GM23248 (cell line): ENCODE results near the gene BAZ2B. TPM values are rescaled to one million over a fixed set of nuclear protein-coding genes. Genes with fewer than 3 reads are reported as not detected.
"Not testable (repeated sequence)": the region's sequence is repeated elsewhere in the genome, so short reads cannot be mapped to it uniquely, and the experiment has no call there.

Source experiments
- DNase-seq: peaks from one replicate; pipeline ENCODE4 v3.0.0-alpha.2; 2015
- H2AFZ ChIP-seq: fragments of 200-600 bp; sonication (generic); 2 replicates; pipeline ENCODE4 v1.6.1; 2016; ENCODE audit warnings: antibody characterized with exemption
- H3F3A ChIP-seq: fragments of 200-600 bp; sonication (generic); 2 replicates; pipeline ENCODE4 v1.6.1; 2016; ENCODE audit warnings: mild to moderate bottlenecking, antibody characterized with exemption, mixed run types; ENCODE audit not compliant: insufficient read depth
- H3K27ac ChIP-seq: fragments of 200-600 bp; sonication (generic); 2 replicates; pipeline ENCODE4 v1.5.1; 2016; ENCODE audit warnings: mild to moderate bottlenecking
- H3K27me3 ChIP-seq: fragments of 200-600 bp; sonication (generic); replicated peaks from 2 replicates; pipeline ENCODE4 v1.6.1; 2016; ENCODE audit warnings: mild to moderate bottlenecking; ENCODE audit not compliant: insufficient read depth
- H3K36me3 ChIP-seq: fragments of 200-600 bp; sonication (generic); 2 replicates; pipeline ENCODE4 v1.6.1; 2016; ENCODE audit warnings: low read depth, mild to moderate bottlenecking
- H3K4me1 ChIP-seq: fragments of 200-600 bp; sonication (generic); 2 replicates; pipeline ENCODE4 v1.6.1; 2016; ENCODE audit warnings: mild to moderate bottlenecking; ENCODE audit not compliant: insufficient read depth
- H3K4me2 ChIP-seq: fragments of 200-600 bp; sonication (generic); one replicate; pipeline ENCODE4 v1.6.1; 2016; ENCODE audit warnings: mild to moderate bottlenecking; ENCODE audit not compliant: unreplicated experiment
- H3K4me3 ChIP-seq: fragments of 200-600 bp; sonication (generic); 2 replicates; pipeline ENCODE4 v1.5.1; 2016; ENCODE audit warnings: mild to moderate bottlenecking
- H3K79me2 ChIP-seq: fragments of 200-600 bp; sonication (generic); 2 replicates; pipeline ENCODE4 v1.6.1; 2016; ENCODE audit warnings: mild to moderate bottlenecking; ENCODE audit not compliant: insufficient read depth
- H3K9ac ChIP-seq: fragments of 200-600 bp; sonication (generic); 2 replicates; pipeline ENCODE4 v1.6.1; 2016; ENCODE audit warnings: mild to moderate bottlenecking
- H3K9me2 ChIP-seq: fragments of 200-600 bp; sonication (generic); 2 replicates; pipeline ENCODE4 v1.6.1; 2016; ENCODE audit warnings: mixed run types, mild to moderate bottlenecking, moderate library complexity; ENCODE audit not compliant: insufficient read depth
- H3K9me3 ChIP-seq: fragments of 200-600 bp; sonication (generic); one replicate; pipeline ENCODE4 v1.6.1; 2017; ENCODE audit warnings: low read depth
- H4K20me1 ChIP-seq: fragments of 200-600 bp; sonication (generic); 2 replicates; pipeline ENCODE4 v1.6.0; 2016; ENCODE audit not compliant: insufficient read depth
- EZH2 ChIP-seq: fragments of 200-600 bp; sonication (generic); IDR thresholded peaks from 2 replicates; pipeline ENCODE4 v1.6.1; 2018; ENCODE audit warnings: antibody characterized with exemption, mild to moderate bottlenecking; ENCODE audit not compliant: insufficient read depth, poor library complexity, severe bottlenecking
- EZH2phosphoT487 ChIP-seq: fragments of 200-600 bp; sonication (generic); IDR thresholded peaks from 2 replicates; pipeline ENCODE4 v1.6.1; 2018; ENCODE audit warnings: antibody characterized with exemption, moderate library complexity, mild to moderate bottlenecking, low read depth; ENCODE audit not compliant: insufficient read depth
- WGBS, 2 experiments: methylation state at CpG; one replicate each; pipeline ENCODE4 v1.1.6; 2015 to 2017; ENCODE audit warnings: low lambda C conversion rate in 2 of 2, low coverage in 1 of 2; ENCODE audit errors: missing lambda C conversion rate in 2 of 2; 5-methylcytosine and 5-hydroxymethylcytosine counted together
- in situ Hi-C: fragments of 300-500 bp; cut with MboI; formaldehyde crosslinking; loops from 2 replicates; pipeline ENCODE4 v1.15.0; 2020
- polyA plus RNA-seq: library from polyadenylated mRNA; unstranded; fragments of >200 nt; fragmentation: Nextera tagmentation; extraction: Ambion mirVana; gene quantifications from 2 replicates; pipeline ENCODE4 v1.2.1, GENCODE V29; 2016
- total RNA-seq: library from RNA; depleted of rRNA; stranded (reverse); fragments of >200 nt; shearing (Covaris generic); gene quantifications from 2 replicates; pipeline ENCODE4 v1.2.3, GENCODE V29; 2014

Gene BAZ2B
- total and polyA plus RNA-seq, 2 experiments from 2014 or later: 17.0 to 20.5 TPM

DNA sequence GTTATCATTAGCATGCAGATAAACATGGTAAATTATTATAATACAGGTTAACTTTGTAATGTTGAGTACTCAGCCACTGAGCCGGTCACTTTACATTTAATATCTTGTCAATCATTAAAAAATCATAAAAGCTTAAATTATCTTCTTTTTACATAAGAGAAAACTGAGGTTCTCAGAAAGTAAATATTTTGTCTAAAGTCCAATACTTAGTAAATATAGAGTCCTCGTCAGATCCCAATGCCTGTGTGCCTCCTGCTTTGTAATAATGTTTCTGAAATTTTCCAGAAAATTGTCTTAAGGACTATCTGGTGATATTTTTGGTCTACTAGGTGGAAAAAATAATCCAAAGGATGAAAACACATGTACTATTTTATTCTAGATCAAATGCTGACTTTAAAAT lies 213.6 kb downstream of the BAZ2B start:
- no peaks in the 10 kb centered on the region for H3K9me3 ChIP-seq
- H2AFZ ChIP-seq: no peak overlapping the region
- H3F3A ChIP-seq: no peaks in the 10 kb centered on the region
- H3K4me1 ChIP-seq: 0 out of 2 replicates have a peak, but pooled peaks cover 10% of the 10 kb centered on the region
- H3K9ac ChIP-seq: no peak overlapping the region
- no peak overlapping the region for H3K27ac ChIP-seq
- no peaks in the 10 kb centered on the region for H4K20me1 ChIP-seq
- no peak for DNase-seq
- WGBS, 2 experiments: 96 to 97% methylated on average over 2 of the region's 2 CpGs
- H3K27me3 ChIP-seq: no peaks in the 10 kb centered on the region
- H3K4me3 ChIP-seq: no peak overlapping the region
- H3K9me2 ChIP-seq: no peaks in the 10 kb centered on the region
- no peaks in the 10 kb centered on the region for H3K79me2 ChIP-seq
- no peak overlapping the region for H3K4me2 ChIP-seq
- in situ Hi-C loops: no loop called here
- TF ChIP-seq EZH2 (no peak), EZH2phosphoT487 (no peak)
- H3K36me3 ChIP-seq: peaks cover 13% of the 10 kb centered on the region

DNA sequence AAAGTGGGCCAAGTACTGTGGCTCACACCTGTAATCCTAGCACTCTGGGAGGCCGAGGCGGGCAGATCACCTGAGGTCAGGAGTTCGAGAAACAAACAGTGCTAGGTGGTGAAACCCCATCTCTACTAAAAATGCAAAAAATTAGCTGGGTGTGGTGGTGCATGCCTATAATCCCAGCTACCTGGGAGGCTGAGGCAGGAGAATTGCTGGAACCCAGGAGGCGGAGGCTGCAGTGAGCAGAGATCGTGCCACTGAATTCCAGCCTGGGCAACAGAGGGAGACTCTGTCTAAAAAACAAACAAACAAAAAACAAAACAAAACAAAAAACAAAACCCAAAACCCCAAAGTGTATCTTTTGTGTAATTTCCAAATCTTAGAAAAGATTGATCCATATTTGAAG lies 214.2 kb downstream of the BAZ2B start:
- H3K4me3 ChIP-seq, H3F3A ChIP-seq, DNase-seq, H3K9me3 ChIP-seq, H3K27me3 ChIP-seq, H3K4me2 ChIP-seq, H3K27ac ChIP-seq, H3K79me2 ChIP-seq, H3K9me2 ChIP-seq, H3K9ac ChIP-seq, H2AFZ ChIP-seq, H4K20me1 ChIP-seq, in situ Hi-C loops, H3K4me1 ChIP-seq: not testable (repeated sequence)
- peaks cover 13% of the 10 kb centered on the region for H3K36me3 ChIP-seq
- WGBS, 2 experiments: 96 to 97% methylated on average over 5 of the region's 5 CpGs

DNA sequence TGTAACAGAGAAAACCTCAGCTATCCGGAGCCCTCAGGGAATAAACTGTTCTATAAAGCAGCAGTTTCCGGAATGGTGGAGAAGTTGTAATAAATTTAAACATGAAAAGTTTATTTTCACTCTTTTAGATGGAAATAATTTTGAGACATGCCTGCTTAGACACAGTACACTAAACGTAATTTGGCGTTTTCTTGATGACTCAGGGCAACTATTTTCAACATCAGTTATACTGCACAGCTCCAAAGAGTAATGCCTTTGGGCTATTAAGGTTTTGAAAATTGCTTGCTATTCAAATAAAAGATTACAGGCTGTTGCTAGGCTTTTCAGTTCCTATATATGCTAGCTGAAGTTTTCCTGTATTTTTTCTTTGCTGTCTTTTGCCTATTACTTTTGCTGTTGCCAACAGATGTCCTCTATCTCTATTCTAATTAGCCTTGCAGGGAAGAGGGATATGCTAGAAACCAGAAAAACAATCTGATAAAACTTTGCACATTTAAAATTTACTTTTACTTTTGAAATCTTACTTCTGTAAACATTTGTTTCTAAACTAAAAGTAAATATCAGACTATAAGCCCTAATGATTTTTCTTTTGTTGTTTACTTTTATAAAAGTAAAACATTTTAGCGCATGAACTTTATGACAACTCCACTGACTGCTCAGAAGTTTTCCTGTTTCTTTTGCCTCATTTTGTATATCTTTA lies 216.5 kb downstream of the BAZ2B start:
- Histone ChIP-seq H2AFZ (no peak overlapping the region), H3K4me3 (no peak overlapping the region), H3K4me1 (0 out of 2 replicates have a peak, but pooled peaks cover 10% of the 10 kb centered on the region), H3K27me3 (no peaks in the 10 kb centered on the region), H4K20me1 (no peaks in the 10 kb centered on the region), H3K79me2 (no peaks in the 10 kb centered on the region), H3K9me3 (no peaks in the 10 kb centered on the region), H3K9ac (no peak overlapping the region), H3K9me2 (no peaks in the 10 kb centered on the region), H3K4me2 (no peak overlapping the region), H3F3A (no peaks in the 10 kb centered on the region), H3K27ac (no peak overlapping the region), H3K36me3 (peaks cover 15% of the 10 kb centered on the region)
- WGBS, 2 experiments: 75 to 84% methylated on average over 5 of the region's 5 CpGs
- in situ Hi-C loops: no loop called here
- DNase-seq: peak; percentile 54
- no peak for TF ChIP-seq EZH2phosphoT487

DNA sequence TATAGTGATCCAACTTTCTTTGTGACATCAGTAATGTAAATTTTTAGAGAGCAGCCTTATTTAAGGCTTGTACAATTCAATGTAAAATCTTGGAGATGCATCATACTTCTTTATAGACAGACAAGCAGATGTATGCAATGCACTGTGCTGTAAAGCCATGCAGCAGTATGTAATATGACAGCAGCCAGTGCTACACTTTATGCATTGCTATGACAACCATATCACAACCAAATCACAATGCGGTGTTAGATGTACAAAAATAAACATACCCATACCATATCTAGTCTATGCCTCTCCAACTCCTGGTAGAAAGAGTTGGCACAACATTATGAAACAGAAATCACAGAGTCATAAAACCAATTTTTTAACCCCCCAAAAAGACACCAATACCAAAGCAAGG lies 219.5 kb downstream of the BAZ2B start:
- Histone ChIP-seq H3K27me3 (no peaks in the 10 kb centered on the region), H3K4me3 (no peak overlapping the region), H4K20me1 (no peaks in the 10 kb centered on the region), H3K79me2 (no peaks in the 10 kb centered on the region), H2AFZ (no peak overlapping the region), H3K36me3 (peaks cover 12% of the 10 kb centered on the region), H3K4me2 (no peak overlapping the region), H3K4me1 (0 out of 2 replicates have a peak, but pooled peaks cover 10% of the 10 kb centered on the region), H3K9ac (no peak overlapping the region), H3F3A (no peaks in the 10 kb centered on the region), H3K9me3 (no peaks in the 10 kb centered on the region), H3K27ac (no peak overlapping the region), H3K9me2 (no peaks in the 10 kb centered on the region)
- in situ Hi-C loops: no loop called here
- no peak for DNase-seq
- no peak for TF ChIP-seq EZH2
- TF ChIP-seq EZH2phosphoT487: no peak
- 96 to 100% methylated on average over 1 of the region's 1 CpG for WGBS, 2 experiments
